AG08396 (cell line): ENCODE measurements around the gene SHISA8.
"Not testable (repeated sequence)": the region's sequence is repeated elsewhere in the genome, so short reads cannot be mapped to it uniquely, and the experiment has no call there.

Experiments used
- DNase-seq: peaks from one replicate; pipeline ENCODE4 v3.0.0; 2012; ENCODE audit warnings: low spot score, mixed read lengths

SHISA8 gene

DNA sequence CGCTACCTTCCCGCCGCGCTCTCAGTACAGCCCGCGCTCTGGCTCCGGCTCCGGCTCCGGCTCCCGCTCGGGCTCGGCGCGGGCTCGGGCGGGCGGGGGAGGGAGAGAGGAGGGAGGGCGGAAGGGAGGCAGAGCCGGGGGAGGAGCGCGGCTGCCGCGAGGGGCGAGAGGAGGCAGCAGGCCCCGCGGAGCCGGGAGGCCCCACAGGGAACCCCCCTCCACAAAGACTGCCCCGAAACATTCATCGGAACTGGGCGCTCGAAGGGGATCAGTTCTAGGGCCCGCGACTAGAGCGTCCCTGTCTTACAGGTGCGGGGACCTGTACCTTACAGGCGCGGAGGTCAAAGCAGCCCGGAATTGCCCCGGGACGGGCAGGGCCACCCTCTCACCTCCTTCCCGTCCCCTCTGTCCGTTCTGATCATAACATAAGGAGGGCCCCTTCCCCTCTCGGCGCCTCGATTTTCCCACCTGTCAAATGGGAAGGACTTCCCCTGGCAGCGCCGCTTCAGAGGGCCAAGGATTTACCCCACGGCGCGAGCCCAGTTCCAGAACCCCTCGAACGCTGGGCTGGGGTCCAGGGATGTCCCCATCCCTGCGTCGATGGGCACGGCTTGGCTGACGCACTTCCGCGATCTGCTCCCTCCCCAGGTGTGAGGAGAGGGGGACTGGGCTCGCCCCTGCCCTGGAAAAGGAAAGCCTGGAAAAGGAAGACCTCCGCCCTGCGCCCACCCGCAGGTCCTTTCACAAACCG lies at the start of gene SHISA8:
TSS of gene SHISA8 (minus strand) at position 40 of the 751 bp plus-strand sequence. CDS start 407 bp downstream, outside the sequence.
- peak; percentile 64 for DNase-seq

DNA sequence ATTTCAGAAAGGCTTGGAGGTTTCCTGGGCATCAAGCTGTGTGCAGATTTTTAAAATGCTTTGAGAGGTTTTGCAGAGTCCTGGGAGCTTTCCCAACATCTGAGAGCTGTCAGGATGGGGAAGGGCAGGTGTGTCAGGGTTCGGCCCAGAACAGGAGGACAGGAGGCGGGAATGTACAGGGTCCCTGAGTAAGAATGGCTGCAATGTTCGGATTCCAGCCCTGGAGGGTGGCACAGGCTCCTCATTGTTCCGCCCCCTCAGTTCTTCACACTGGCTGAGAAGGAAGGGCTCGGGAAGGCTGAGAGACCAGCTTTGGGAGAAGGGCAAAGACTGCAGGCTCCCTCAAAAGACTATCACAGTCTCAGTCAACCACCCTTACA lies 49.2 kb upstream of the SHISA8 start:
- DNase-seq: no peak

DNA sequence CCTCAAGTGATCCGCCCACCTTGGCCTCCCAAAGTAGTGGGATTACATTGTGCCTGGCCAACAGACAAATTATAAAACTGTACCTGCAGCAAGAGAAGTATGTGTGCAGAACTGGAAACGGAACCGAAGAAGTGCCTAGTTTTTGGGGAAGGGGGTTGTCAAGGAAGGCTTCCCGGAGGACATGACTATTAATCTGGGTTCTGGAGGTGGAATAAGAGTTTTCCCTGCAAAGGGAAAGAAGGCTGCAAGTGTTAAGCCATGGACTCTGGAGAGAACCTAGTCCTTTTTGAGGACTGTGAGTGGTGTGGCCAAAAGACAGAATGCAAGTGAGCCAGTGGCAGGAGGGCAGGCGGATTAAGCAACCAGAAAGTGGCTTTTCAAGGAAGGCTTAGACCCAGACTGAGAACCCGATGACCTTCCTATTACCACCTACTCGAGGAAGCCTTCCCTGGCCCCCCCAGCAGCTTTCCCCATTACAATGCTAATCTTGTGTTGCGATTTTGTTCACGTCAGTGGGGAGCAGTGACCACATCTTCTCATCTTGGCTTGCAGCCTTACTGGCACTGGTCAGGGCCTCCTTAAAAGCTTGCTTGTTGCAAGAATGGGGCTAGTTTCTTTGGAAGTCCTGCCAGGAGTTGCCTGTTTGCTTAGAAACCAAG lies 48.7 kb upstream of the SHISA8 start:
- no peak for DNase-seq

DNA sequence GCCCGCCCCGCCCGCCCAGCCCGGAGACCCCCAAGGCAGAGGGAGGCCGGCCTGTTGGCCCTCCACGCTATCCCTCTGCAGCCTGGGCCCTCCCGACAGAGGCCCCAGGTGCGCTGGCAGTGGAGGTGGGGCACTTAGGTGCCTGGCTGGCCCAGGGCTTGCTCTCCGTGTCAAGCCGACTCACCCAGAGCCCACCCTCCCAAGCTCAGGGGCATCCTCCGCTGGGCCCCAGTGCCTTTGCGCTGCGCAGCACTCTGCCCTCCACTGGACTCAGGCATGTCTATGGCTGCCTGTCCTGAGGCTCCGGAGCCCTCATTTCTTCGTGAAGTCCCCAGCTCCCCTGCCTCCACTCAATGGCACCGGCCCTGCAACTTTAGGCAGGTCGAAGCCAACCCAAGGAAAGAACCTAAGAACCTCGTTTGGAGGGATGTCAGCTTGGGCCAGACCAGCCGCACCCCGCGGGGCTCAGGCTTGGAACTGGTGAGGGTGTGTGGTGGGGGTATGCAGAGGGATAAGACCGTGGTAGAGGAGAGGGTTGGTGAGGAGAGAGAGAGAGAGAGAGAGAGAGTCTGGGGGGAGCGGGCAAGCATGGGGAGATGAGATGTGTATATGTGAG lies 43.2 kb upstream of the SHISA8 start:
- no peak for DNase-seq

DNA sequence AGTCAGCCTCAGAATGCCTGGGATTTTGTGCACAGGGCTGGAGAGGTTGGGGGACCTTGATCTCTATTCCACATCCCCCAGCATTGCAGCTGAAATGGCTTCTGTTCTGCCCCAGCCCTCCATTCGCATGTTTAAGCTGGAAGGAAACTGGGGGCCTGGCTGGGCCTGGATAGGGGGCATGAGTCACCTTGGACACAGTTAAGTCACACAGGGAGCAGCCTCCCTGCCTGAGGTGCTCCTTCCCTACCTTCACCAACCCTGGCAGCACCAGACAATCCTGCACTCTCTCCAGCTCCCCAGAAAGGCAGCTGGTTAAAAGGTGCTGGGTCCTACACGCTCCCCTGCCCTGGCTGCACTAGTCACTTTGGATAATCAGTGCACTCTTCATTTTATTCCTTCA lies 37.8 kb upstream of the SHISA8 start:
- DNase-seq: no peak

DNA sequence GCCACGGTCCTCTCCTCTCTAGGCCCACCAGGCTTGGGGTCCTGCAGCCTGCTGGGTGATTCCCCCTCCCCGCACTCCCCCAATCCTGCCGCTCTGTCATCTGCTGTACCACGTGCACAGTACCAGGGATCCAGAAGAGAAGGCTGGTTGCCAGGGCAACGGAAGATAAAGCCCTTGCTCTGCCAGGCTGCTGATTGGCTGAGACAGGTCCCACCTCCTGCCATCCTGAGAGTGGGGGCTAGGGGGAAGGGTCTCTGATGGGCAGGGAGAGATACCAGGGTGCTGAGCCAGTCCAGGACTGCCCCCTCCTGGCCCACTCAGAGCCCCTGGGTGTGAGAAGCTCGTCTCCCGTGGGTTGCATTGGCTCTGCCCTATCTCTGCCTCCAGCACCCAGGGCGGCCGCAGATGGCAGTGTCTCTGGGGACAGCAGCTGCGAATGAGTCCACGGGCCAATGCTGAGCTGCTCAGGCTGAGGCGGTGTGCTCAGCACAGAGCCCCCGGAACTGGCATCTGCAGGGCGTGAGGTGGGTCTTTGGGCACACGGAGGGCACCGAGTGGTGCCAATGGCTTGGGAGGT lies 37.1 kb upstream of the SHISA8 start, which contains the start of gene SMIM45:
TSS of gene SMIM45 (plus strand) at position 253 of the 577 bp plus-strand sequence.
- DNase-seq: no peak

DNA sequence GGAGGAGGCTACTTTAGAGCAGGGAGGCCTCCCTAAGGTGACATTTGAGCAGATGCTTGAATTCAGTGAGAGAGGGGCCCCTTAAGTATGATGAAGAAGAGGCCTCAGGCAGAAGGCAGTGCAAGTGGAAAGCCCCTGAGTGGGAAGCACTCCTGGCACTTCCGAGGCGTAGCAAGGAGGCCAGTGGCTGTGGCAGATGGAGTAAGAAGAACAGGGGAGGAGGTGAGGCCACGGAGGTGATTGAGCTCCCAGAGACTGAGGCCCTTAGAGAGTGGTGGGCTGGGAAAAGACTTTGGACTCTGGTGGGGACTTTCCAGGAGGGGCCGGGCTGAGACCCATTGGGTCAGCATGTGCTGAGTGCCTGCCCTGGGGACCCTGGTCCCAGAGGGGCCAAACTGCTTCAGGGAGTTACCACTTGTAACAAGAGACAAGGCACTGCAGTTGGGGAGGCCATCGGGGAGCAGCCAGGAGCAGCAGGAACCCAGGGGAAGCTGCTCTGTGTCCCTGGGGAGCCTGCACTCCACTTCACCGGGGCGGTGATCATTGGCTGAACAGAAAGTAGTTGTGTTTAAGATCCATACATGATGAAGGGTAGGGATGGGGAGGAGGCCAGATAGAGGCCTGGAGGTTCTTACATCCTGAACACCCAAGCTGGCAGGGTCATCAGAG lies 34.6 kb upstream of the SHISA8 start:
- DNase-seq: no peak

DNA sequence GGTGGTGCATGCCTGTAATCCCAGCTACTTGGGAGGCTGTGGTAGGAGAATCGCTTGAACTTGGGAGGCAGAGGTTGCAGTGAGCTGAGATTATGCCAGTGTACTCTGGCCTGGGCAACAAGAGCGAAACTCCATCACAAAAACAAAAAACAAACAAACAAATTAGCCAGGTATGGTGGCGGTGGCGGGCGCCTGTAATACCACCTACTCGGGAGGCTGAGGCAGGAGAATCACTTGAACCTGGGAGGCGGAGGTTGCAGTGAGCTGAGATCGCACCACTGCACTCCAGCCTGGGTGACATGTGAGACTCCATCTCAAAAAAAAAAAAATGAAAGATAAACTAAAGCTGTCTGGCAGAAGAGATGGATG lies 34.0 kb upstream of the SHISA8 start:
- not testable (repeated sequence) for DNase-seq

DNA sequence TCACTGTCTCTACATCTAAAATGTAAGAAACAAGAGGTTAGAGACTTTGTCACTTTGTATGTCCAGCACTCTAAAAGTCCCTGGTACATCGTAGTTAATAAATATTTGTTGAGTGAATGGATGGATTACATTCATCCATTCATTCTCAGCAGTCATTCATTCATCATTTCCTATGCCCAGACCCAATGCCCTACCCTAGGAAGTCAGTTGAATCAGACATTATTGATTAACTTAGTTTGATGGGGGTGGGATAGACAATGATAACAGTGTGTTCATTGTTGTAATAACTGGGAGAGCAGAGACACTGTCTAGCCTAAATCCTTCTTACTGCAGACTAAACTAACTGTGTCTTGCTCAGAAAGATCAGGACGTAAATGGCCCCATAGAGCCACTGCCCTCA lies 33.3 kb upstream of the SHISA8 start:
- DNase-seq: no peak

DNA sequence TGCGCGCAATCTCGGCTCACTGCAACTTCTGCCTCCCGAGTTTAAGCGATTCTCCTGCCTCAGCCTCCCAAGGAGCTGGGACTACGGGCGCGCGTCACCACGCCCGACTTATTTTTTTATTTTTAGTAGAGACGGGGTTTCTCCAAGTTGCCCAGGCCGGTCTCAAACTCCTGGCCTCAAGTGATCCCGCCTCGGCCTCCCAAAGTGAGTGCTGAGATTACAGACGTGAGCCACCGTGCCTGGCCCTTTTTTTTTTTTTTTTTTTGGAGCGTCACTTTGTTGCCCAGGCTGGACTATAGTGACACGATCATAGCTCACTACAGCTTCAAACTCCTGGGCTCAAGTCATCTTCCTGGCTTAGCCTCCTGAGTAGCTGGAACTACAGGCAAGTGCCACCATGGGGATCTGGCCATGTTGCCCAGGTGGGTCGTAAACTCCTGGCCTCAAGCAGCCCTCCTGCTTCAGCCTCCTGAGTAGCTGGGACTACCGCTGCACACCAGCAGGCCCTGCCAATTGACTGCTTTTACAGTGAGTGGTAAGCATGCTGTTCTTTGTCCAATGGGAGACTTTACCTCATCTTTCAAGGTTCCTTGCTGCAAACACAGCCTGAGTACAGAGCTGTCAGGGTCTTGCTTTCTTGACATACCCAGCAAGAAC lies 32.7 kb upstream of the SHISA8 start:
- no peak for DNase-seq

DNA sequence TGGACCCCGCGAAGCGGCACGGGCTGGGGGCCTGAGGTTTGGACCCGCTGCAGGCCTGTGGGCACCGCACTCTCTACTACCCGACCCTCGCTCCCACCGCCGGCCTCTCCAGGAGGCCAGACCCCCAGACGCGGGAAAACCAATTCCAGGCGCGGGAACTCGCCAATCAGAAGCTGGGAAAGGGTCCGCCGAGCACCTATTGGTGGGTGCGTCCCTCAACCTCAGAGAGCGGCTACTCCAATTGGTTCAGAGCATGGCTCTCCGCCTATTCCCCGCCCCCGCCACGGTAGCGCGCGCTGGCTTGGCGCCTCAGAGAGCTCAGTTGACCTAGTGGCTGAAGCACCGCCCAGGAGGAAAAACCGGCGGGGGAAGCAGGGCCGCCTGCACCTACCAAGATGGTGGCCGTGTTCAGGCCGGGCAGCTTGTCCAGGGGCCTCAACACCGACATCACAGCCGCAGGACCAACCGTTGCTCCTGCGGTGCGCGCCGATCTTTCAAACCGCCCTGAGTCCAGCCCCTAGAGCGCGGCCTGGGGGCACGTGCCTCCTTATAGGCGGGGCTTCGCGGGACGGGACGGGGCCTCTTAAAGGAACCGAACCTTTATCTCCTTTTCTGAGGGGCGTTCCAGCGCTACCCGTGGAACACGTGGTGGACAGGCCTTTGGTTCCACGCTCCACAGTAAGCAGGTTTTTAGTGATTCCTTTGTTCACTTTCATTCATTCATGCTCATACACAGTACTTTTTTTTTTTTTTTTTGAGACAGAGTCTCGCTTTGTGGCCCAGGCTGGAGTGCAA lies 32.0 kb upstream of the SHISA8 start, which contains the start of gene CENPM:
TSS of gene CENPM (minus strand) at position 524 of the 795 bp plus-strand sequence. CDS start at position 448, 76 bp downstream.
- DNase-seq: peak; percentile 94

DNA sequence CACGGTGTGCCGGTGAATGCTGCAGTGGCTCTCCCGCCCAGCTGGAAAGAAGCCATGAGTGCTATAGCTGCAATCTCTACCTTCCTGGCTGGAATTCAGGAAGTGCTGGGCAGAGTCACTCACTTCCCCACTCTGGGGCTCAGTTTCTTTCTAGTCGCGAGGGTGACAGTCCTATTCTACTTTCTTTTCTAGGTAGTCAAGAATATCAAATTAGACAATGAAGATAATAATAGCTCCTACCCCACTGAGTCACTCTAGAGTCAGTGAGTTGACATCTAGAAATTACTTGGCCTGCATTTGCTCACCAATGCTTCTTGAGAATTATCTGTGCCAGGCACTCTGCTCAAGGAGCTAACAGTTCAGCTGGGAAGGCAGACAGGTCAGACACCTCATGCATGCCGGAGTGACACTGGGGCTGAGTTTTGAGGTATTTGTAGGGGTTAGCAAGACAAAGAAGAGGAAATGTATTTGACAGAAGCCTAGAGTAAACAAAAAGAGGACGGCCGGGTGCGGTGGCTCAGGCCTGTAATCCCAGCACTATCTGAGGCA lies 28.9 kb upstream of the SHISA8 start:
- DNase-seq: no peak

DNA sequence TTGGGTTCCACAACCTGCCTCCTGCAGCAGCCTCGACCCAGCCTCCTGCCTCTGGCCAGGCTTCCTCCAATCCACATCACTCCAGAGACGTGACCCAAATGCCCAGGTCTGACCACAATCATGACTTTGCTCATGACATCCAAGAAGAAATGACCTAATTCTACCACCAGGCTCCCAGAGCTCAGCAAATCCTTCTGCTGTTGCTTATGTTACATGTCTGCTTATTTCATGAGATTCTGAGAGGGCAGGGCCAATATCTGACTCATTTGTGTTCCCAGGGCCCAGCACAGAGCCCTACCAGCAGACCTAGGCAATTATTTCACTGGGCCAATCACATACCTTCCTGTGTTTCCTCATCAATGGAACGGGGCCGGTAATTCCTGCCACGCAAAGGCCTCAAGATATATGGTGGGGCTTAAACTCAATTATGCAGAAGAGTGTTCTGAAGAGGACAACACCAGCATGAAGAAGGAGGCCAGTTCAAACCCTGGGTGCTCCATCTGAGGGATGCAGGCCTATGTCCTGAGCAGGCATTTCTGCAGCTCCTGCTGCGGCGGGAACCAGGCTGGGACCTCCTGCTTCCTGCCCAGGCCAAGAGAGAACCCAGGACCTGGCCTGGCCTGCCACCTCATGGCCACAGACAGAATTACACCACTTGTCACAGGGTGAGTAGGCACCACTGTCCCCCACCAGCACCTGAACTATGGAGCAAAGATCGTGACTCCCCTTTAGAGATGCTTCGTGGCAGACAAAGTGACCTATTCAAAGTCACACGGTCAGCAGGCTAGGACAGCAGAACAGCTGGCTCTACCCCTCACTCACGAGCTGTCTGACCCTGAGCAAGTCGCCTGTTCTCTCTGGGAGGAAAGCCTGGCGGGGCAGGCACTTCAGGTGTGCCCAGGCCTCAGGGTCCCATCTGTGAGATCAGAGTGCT lies 26.2 kb upstream of the SHISA8 start:
- peak; percentile 86 for DNase-seq

DNA sequence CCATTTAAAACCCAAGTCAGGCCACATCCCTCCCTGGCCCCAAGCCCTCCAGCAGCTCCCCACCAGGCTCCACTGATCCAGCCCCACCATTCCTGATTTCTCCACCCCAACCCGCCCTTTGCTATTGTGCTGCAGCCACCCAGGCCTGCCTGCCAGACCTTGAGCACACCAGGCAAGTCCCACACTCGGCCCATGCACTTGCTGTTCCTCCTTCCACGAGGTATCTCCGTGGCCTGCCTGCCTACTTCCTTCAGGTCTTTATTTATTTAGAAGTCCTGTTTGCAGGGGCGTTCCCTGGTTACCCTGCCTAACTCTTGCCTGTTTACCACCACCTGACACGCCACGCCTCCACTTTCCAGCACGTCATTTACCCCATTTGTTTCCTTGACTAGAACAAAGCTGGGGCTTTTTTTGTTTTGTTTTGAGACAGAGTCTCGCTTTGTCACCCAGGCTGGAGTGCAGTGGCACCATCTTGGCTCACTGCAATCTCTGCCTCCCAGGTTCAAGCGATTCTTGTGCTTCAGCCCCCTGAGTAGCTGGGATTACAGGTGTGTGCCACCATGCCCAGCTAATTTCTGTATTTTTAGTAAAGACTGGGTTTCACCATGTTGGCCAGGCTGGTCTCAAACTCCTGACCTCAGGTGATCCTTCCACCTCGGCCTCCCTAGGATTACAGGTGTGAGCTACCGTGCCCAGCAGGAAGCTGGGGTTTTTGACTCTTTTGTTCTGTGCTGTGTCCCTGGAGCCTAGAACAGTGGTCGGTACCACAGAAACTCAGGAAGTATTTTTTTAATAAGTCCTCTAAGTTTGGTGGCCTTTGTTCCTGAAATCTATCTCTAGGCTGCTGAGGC lies 25.3 kb upstream of the SHISA8 start:
- DNase-seq: no peak

DNA sequence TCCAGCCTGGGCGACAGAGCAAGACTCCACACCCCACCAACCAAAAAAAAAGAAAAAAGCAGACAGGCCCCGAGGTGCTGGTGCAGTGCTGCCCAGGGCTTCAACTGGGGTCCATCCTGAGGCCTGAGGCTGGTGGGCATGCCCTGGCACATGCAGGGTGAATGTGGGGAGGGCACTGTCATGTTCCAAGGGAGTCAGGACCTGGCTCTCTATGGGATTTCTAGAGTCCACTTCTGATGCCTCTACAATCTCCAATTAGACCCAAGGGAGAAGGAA lies 22.0 kb upstream of the SHISA8 start:
- DNase-seq: no peak

DNA sequence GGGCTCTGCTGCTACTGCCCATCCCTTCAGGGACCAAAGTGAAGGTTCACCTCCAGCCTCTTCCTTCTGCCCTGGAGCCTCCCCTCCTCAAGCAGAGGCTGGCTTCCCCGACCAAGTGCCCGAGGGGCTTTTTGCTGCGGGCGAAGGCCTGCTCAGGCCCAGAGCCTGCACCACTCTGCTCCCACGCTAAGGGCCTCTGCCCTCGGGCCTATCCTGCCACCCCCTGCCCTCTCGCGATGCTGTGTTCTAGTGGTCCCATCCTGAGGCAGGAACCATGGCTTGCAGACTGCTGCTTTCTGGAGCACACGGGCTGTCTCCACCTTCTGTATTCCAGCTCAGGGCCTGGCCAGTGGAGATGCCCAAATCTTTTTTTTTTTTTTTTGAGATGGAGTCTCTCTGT lies 20.6 kb upstream of the SHISA8 start:
- no peak for DNase-seq

DNA sequence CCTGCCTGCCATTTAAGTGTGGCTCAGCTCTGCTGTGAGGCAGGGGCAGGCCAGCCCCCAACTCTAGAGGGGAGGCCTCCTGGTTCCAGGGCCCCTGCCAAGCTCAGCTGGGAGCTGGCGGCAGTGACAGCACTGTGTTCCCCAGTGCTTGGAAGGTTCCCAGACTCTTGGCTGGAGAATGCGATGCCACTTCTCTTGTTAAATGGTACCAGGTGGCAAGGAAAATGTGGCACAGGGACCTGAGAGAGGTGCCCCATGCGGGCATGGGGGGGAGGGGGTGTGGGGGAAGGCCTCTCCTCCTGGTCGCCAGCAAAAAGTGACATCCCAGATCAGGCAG lies 20.1 kb upstream of the SHISA8 start:
- DNase-seq: no peak

DNA sequence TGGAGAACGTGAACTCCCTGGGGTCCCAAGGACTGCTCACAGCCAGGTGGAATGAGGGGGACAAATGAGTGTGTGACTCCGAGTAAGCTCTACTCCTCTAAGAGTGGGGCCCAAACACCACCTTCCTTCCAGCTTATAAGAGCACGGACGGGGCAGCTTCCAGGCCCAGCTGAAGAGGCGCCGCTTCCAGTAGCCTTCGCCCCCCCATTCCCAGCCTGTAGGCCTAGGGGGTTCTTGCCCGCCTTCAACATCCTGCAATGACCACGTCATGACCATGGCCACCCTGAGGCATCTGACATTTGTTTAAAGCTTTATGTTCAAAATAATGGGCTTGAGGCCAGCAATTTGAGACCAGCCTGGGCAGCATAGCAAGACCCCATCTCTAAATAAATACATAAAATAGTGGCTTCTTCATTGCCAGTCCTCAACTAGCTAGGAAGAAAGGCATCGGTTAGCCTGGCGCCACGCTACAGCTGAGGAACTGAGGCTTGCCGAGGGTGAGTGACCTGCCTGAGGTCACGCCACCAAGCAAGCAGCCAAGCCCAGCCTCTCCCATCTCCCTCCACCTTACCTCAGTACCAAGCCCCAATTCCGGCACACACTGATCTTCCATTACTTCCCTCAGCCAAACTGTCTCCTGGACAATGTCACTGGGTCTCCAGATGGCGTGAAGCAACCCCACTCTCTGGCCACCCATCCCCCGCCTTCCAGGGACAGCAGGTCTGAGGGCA lies 19.6 kb upstream of the SHISA8 start:
- no peak for DNase-seq
